ENCODE data around the gene MTA1.
A peak's percentile ranks its signal among the peaks of the same experiment; 100 is the strongest.

DNA sequence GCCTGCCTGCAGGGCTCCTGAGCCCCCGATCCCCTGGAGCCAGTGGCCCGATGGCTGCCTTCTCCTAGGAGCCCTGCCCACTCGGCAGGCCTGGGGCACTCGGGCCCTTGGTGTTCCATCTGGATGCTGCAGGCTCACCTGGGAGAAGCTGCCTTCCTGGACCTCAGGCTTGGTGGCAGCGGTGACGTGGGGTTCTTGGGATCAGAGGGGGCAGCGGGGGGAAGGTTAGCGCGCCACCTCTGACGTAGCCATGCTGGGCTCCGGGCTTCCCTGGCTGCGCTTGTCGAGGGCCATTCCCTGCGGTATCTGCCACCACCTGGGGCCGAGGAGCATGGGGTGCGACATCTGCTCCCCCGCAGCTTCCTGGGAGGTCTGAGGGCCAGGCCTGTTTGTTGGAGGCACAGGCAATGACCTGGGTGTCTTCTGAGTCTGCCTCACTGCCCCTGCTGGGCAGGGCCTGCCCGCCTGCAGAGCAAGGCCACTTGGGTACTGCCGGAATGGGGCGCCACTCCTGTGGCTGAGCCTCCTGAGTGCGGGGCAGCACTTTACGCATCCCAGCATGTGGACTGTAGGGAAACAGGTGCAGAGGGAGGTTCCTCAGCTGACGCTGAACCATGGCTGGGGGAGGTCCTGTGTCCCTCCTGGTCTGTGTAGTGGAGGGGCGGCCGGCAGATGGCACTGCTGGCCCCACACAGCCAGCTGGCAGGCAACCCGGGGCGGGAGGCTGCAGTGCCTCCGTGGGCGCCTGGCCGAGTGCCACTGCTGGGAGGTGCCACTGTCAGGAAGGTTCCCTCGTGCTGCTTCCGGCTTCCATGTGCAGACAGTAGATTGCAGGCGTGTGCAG, 20.3 kb downstream of the MTA1 start:
- TF ChIP-seq CTCF (IDR thresholded peaks at IDR 0.05; ENCODE audit: insufficient read depth, low read length): no peak
- TF ChIP-seq POLR2AphosphoS5 (IDR thresholded peaks at IDR 0.05; ENCODE audit: low read depth): peak; percentile 38; the same call in 1 of the 2 replicates
- no peak for TF ChIP-seq REST (IDR thresholded peaks at IDR 0.05; ENCODE audit: insufficient replicate concordance, low read depth)
- TF ChIP-seq SPI1 (IDR thresholded peaks at IDR 0.05; ENCODE audit: borderline replicate concordance, low read depth): no peak

All from HL-60 (cell line).